HG03097 (cell line): ENCODE data around the gene PRPF19.

Source experiments
- ATAC-seq: cut with Tn5 transposase; IDR thresholded peaks from one replicate; pipeline ENCODE4 v1.9.1; 2021; ENCODE audit not compliant: unreplicated experiment, low FRiP score

Gene PRPF19

GRCh38 chr11:60938500-60938899 is 32.1 kb upstream of the PRPF19 start:
- ATAC-seq: no peak

- no peak for ATAC-seq
Measured at GRCh38 chr11:60937811-60938210, 31.4 kb upstream of the PRPF19 start.

GRCh38 chr11:60937144-60937527 is 30.8 kb upstream of the PRPF19 start:
- no peak for ATAC-seq

GRCh38 chr11:60936467-60937143 is 30.2 kb upstream of the PRPF19 start:
- ATAC-seq: no peak

GRCh38 chr11:60935676-60936442 is 29.5 kb upstream of the PRPF19 start:
- ATAC-seq: no peak

GRCh38 chr11:60934790-60935605 is 28.6 kb upstream of the PRPF19 start:
- no peak for ATAC-seq

- ATAC-seq: no peak
Measured at GRCh38 chr11:60934124-60934789, 27.9 kb upstream of the PRPF19 start.

- no peak for ATAC-seq
Measured at GRCh38 chr11:60933416-60934123, 27.2 kb upstream of the PRPF19 start.

GRCh38 chr11:60932605-60933356 is 26.4 kb upstream of the PRPF19 start:
- no peak for ATAC-seq

- ATAC-seq: no peak
Measured at GRCh38 chr11:60931917-60932316, 25.5 kb upstream of the PRPF19 start.

GRCh38 chr11:60930394-60930793 is 24.0 kb upstream of the PRPF19 start:
- ATAC-seq: no peak

- ATAC-seq: no peak
Measured at GRCh38 chr11:60929764-60930163, 23.4 kb upstream of the PRPF19 start.

GRCh38 chr11:60928563-60929001 is 22.2 kb upstream of the PRPF19 start:
- no peak for ATAC-seq

GRCh38 chr11:60927600-60927999 is 21.2 kb upstream of the PRPF19 start:
- ATAC-seq: no peak

- no peak for ATAC-seq
Measured at GRCh38 chr11:60927061-60927592, 20.7 kb upstream of the PRPF19 start.

GRCh38 chr11:60926500-60926899 is 20.1 kb upstream of the PRPF19 start:
- ATAC-seq: no peak

- no peak for ATAC-seq
Measured at GRCh38 chr11:60925868-60926267, 19.5 kb upstream of the PRPF19 start.

- ATAC-seq: no peak
Measured at GRCh38 chr11:60924906-60925853, 18.8 kb upstream of the PRPF19 start.
